HG03439 (cell line): ENCODE data around the gene TMEM229A.
"Not testable (repeated sequence)": the region's sequence is repeated elsewhere in the genome, so short reads cannot be mapped to it uniquely, and the experiment has no call there.

Experiments
- ATAC-seq: cut with Tn5 transposase; IDR thresholded peaks from one replicate; pipeline ENCODE4 v1.9.1; 2021; ENCODE audit warnings: mild to moderate bottlenecking, moderate library complexity; ENCODE audit not compliant: unreplicated experiment

The TMEM229A gene

GRCh38 chr7:124033095-124033806, 384 bp upstream of the TMEM229A start:
- ATAC-seq = no peak

DNA sequence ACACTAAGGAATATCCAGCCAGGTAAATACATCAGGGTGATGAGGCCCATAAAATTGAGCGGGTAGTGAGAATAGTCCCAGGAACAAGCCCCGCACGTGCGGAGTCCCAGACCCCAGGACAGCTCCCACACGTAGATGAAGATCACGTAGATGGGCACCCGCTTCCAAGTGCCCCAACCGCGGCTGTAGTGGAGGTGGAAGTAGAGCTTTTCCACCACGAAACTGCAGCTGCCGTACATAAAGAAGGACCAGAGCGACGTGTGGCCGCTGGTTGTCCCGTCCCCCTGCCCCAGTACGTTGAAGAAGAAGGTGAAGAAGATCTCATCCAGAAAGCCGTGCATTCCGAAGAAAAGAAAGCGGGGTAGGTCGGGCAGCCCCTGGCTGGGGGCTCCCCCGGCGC, 948 bp downstream of the TMEM229A start:
- no peak for ATAC-seq

GRCh38 chr7:124031406-124031805, 1.5 kb downstream of the TMEM229A start:
- ATAC-seq = no peak

DNA sequence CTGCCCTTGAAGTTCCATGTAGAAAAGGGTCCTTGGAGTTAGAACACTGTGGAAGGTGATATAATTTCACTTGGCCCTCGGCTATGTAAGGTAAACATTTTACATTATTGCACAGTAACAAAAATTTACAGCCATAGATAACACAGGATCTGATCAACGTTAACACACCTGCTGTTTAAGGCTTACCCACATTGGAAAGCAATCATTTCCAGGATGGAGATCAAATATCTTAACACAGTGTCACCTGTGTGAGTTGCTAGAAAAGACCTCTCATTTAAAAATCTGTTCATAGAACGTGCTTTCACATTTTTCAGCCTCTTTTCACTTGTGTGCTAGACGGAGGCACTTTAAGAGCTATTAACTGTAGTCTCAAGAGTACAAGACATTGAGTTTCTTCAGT, 1.9 kb downstream of the TMEM229A start:
- ATAC-seq = no peak

- no peak for ATAC-seq
Observed at GRCh38 chr7:124029396-124030188, 3.3 kb downstream of the TMEM229A start.

GRCh38 chr7:124027236-124027635, 5.6 kb downstream of the TMEM229A start:
- ATAC-seq = no peak

- ATAC-seq = not testable (repeated sequence)
Observed at GRCh38 chr7:124024329-124024728, 8.5 kb downstream of the TMEM229A start.

- ATAC-seq = no peak
Observed at GRCh38 chr7:124022551-124022950, 10.3 kb downstream of the TMEM229A start.

DNA sequence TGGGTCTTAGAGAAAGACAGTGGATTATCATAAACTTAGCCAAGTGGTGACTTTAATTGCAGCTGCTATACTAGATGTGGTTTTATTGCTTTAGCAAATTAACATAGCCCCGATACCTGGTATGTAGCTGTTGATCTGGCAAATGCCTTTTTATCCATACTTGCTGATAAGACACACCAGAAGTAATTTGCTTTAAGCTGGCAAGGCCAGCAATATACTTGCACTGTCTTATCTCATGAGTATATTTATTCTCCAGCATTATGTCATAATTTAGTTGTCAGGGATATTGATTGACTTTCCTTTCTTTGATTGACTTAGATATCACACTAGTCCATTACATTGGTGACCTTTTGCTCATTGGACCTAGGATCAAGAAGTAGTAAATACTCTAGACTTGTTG, 12.8 kb downstream of the TMEM229A start:
- no peak for ATAC-seq

DNA sequence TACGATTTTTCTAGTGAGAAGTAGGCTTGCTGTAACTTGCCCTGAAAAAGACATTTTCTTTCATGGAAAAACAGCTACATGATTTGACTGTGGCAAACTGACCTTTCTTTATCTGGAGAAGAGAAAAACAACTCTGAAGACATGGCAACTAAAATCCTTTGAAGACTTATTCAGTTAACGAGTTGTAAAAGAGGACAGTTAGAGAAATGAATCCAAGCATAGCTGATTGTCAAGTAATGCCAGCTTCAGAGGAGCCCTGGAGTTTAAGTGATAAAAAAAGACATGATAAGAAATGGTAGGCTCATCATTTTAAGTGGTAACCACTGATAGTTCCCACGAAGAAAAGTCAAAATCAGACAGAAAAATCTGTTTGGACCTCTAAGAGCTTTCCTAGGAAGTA, 19.6 kb downstream of the TMEM229A start:
- no peak for ATAC-seq

GRCh38 chr7:124012864-124013263, 20.0 kb downstream of the TMEM229A start:
- ATAC-seq = no peak

- no peak for ATAC-seq
Observed at GRCh38 chr7:124009321-124009720, 23.5 kb downstream of the TMEM229A start.

DNA sequence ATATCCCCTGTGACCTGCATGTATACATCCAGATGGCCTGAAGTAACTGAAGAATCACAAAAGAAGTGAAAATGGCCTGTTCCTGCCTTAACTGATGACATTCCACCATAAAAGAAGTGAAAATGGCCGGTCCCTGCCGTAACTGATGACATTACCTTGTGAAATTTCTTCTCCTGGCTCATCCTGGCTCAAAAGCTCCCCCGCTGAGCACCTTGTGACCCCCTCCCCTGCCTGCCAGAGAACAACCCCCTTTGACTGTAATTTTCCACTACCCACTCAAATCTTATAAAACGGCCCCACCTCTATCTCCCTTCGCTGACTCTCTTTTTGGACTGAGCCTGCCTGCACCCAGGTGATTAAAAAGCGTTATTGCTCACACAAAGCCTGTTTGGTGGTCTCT, 24.6 kb downstream of the TMEM229A start:
- not testable (repeated sequence) for ATAC-seq

- no peak for ATAC-seq
Observed at GRCh38 chr7:123999703-124000102, 33.2 kb downstream of the TMEM229A start.

GRCh38 chr7:123998921-123999320, 33.9 kb downstream of the TMEM229A start:
- ATAC-seq = no peak

DNA sequence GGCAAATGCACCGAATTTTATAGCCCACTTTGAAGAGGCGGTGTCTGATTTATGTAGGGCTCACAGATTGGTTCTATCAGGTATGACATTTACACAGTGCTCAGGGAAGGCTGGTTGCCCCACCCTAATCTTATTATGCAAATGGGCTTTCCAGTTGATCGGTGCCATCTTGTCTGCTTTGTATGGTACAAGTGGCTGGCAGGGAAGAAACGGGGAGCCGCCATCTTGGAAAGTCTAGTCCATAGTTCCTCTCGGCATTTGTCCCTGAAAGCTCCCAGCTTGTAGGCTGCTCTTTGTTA, 36.6 kb downstream of the TMEM229A start:
- ATAC-seq = no peak

DNA sequence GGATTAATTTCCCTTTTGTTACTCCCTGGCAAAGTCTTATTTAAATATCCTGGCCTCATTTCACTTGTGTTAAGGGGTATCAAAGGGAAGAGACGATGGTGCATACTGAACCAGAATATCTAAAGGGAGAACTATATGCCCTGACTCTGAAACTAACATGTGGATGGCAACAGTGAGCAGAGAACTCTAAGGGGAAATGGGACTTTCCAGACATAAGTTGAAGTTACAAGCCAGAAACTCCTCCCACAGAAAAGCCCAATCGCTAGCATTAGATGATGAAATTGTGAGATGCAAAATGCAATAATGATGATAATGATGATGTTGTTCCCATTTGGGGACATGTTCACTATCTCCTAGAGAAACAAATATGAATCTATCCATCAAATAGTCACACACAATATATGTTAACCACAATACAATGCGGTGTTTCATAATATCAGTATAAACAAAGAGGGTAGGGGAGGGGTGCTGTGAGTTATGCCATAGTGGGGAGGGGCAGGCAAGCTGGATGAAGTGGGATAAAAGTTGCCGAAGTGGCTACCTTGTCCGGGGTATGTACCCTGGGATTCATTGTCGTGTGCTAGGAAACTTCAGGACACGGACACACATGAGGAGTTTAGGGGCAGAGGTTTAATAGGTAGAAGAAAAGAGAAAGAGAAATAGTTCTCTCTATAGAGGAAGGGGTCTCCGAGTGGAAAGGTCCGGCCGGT, 37.1 kb downstream of the TMEM229A start:
- no peak for ATAC-seq

DNA sequence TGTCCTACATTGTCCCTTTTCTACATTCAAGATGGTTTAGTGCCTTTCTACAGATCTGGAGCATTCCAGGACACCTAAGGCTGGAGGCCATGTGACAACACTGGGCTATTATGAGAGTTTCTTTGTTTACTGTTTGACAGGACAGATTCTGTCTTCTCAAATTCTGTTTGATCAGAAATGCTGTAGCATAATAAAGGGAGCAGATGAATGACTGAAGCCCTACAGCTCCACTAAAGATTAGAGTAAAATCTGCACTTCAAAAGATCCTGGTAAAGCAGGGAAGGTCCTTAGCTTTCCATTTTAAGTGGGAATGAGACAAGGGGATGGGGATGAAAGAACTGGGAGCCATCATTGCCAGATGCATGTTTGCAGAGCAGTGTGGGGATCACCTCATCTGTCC, 38.4 kb downstream of the TMEM229A start:
- no peak for ATAC-seq

GRCh38 chr7:123993996-123994395, 38.9 kb downstream of the TMEM229A start:
- ATAC-seq = no peak

GRCh38 chr7:123992913-123993518, 39.9 kb downstream of the TMEM229A start:
- no peak for ATAC-seq

GRCh38 chr7:123987445-123987844, 45.4 kb downstream of the TMEM229A start:
- ATAC-seq = no peak
